ENCODE measurements around the gene ERCC4.

GRCh38 chr16:13968835-13969234, 48.9 kb downstream of the ERCC4 start:
- TF ChIP-seq CTCF (IDR thresholded peaks at IDR 0.05) (no peak), POLR2A (IDR thresholded peaks at IDR 0.05) (no peak)
